ENCODE results near the gene CXCL14. TPM values are rescaled to one million over a fixed set of nuclear protein-coding genes. Genes with fewer than 3 reads are reported as not detected.

The CXCL14 gene
- total RNA-seq, 1 experiment from 2014 or later = not detected

Other genes with a start within 250 kb of the CXCL14 start
- 236 and 269 TPM in 2 replicates for gene MACROH2A1, start 179.8 kb downstream of the CXCL14 start, total RNA-seq (2022)
- not detected in 2 replicates for gene DCANP1, start 131.6 kb downstream of the CXCL14 start, total RNA-seq (2022)
- gene TIFAB, start 126.6 kb downstream of the CXCL14 start, total RNA-seq (2022) = not detected in 2 replicates
- gene NEUROG1, start 43.0 kb downstream of the CXCL14 start, total RNA-seq (2022) = not detected in 2 replicates